Measurements from ENCODE around the gene NUBPL.

Gene NUBPL

DNA sequence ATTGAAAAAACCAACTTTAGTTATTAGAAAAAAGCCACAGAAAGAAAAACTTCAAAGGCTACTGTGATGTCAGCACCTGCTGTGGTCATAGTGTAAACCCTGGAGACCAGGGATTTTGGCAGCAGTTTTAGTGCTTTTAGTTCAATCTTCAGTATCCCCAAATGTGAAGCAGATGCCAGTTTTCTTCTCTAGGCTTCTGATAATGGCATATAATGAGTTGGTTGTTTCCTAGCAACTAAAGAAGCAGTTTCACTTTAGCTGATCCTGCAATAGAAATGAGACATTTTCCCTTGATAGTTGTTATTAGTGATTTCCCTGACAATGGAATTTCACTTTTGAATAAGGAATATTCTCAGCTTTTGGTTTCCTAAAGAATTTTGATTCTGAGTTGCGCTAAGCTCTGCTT is 131.2 kb downstream of the NUBPL start:
- no peaks in the 10 kb centered on the region for H3F3A ChIP-seq (ENCODE audit: insufficient read depth, low read length)
- DNase-seq: peak; percentile 6
- H4K20me1 ChIP-seq (ENCODE audit: insufficient read depth, low read length): no peaks in the 10 kb centered on the region
- TF ChIP-seq, protein P1, sequence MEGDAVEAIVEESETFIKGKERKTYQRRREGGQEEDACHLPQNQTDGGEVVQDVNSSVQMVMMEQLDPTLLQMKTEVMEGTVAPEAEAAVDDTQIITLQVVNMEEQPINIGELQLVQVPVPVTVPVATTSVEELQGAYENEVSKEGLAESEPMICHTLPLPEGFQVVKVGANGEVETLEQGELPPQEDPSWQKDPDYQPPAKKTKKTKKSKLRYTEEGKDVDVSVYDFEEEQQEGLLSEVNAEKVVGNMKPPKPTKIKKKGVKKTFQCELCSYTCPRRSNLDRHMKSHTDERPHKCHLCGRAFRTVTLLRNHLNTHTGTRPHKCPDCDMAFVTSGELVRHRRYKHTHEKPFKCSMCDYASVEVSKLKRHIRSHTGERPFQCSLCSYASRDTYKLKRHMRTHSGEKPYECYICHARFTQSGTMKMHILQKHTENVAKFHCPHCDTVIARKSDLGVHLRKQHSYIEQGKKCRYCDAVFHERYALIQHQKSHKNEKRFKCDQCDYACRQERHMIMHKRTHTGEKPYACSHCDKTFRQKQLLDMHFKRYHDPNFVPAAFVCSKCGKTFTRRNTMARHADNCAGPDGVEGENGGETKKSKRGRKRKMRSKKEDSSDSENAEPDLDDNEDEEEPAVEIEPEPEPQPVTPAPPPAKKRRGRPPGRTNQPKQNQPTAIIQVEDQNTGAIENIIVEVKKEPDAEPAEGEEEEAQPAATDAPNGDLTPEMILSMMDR (IDR thresholded peaks at IDR 0.05; ENCODE audit: low read length): no peak
- no peak for TF ChIP-seq EZH2phosphoT487 (IDR thresholded peaks at IDR 0.05; ENCODE audit: low read length)
- no peak for TF ChIP-seq EZH2 (optimal IDR thresholded peaks at IDR 0.05; ENCODE audit: low read depth, low read length)
- H3K9me2 ChIP-seq (replicated peaks; ENCODE audit: insufficient read depth, low read length): no peaks in the 10 kb centered on the region
- no peaks in the 10 kb centered on the region for H3K79me2 ChIP-seq (ENCODE audit: low read length)
- H2AFZ ChIP-seq (ENCODE audit: low read length): no peak overlapping the region
- H3K4me2 ChIP-seq (ENCODE audit: low read depth, low read length): no peak overlapping the region
- no peak overlapping the region for H3K4me3 ChIP-seq (ENCODE audit: low read length)
- no peaks in the 10 kb centered on the region for H3K27me3 ChIP-seq (replicated peaks; ENCODE audit: insufficient read depth, low read length)
- H3K36me3 ChIP-seq (replicated peaks; ENCODE audit: insufficient read depth, low read length): no peaks in the 10 kb centered on the region
- H3K9ac ChIP-seq (ENCODE audit: low read length): no peak overlapping the region
- no peaks in the 10 kb centered on the region for H3K9me3 ChIP-seq (replicated peaks; ENCODE audit: insufficient read depth, low read length)
- no peak overlapping the region for H3K27ac ChIP-seq (ENCODE audit: low read length)
- no peaks in the 10 kb centered on the region for H3K4me1 ChIP-seq (ENCODE audit: low read length)

DNA sequence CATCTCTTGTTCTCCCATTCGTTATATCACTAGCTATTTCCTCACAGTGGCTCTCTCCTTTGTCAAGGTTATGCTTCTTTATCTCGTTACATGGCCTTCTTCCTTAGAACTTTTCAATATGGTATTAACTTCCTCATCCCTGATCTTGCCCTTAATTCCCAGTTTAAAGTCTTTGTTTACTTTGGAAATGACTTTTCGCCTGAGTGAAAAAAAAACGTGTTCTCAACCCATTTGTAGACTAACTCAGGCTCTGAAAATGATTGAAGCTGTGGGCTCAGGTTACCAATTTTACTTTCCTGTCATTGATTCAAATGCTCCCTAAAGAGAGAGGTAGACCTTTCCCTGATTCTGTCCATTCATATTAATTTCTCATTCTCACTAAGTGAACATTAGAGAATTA is 135.2 kb downstream of the NUBPL start:
- no peaks in the 10 kb centered on the region for H3K9me2 ChIP-seq (replicated peaks; ENCODE audit: insufficient read depth, low read length)
- H3F3A ChIP-seq (ENCODE audit: insufficient read depth, low read length): no peaks in the 10 kb centered on the region
- no peaks in the 10 kb centered on the region for H4K20me1 ChIP-seq (ENCODE audit: insufficient read depth, low read length)
- TF ChIP-seq EZH2 (optimal IDR thresholded peaks at IDR 0.05; ENCODE audit: low read depth, low read length): no peak
- TF ChIP-seq EZH2phosphoT487 (IDR thresholded peaks at IDR 0.05; ENCODE audit: low read length): no peak
- TF ChIP-seq, protein P1 (IDR thresholded peaks at IDR 0.05; ENCODE audit: low read length): no peak
- H3K79me2 ChIP-seq (ENCODE audit: low read length): no peaks in the 10 kb centered on the region
- no peak for DNase-seq
- H3K9me3 ChIP-seq (replicated peaks; ENCODE audit: insufficient read depth, low read length): no peaks in the 10 kb centered on the region
- no peaks in the 10 kb centered on the region for H3K27me3 ChIP-seq (replicated peaks; ENCODE audit: insufficient read depth, low read length)
- H3K4me1 ChIP-seq (ENCODE audit: low read length): no peaks in the 10 kb centered on the region
- H3K27ac ChIP-seq (ENCODE audit: low read length): no peak overlapping the region
- H3K4me3 ChIP-seq (ENCODE audit: low read length): no peak overlapping the region
- H3K9ac ChIP-seq (ENCODE audit: low read length): no peak overlapping the region
- H3K4me2 ChIP-seq (ENCODE audit: low read depth, low read length): no peak overlapping the region
- no peak overlapping the region for H2AFZ ChIP-seq (ENCODE audit: low read length)
- H3K36me3 ChIP-seq (replicated peaks; ENCODE audit: insufficient read depth, low read length): no peaks in the 10 kb centered on the region

DNA sequence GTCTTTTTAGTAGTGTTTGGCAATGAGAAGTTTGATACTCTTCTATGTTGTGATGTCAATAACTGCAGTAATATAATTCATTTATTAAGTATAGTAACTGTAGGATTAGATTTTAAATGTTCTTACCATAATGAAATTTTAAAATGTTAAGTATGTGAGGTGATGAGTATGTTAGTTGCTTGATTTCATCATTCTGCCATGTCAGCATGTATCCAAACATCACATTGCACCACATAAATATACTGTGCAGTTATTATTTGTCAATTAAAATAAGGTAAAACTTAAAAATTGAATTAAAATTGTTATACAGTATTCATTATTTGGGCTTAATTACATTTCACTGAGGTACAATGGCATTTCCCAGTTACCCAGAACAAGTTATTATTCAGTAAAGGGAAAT is 138.6 kb downstream of the NUBPL start:
- H3K27me3 ChIP-seq (replicated peaks; ENCODE audit: insufficient read depth, low read length): no peaks in the 10 kb centered on the region

More for the DNA sequence above, 138.6 kb downstream of the NUBPL start:
- Histone ChIP-seq H2AFZ (ENCODE audit: low read length) (no peak overlapping the region), H3K4me1 (ENCODE audit: low read length) (no peaks in the 10 kb centered on the region), H3K27ac (ENCODE audit: low read length) (no peak overlapping the region), H4K20me1 (ENCODE audit: insufficient read depth, low read length) (no peaks in the 10 kb centered on the region), H3K4me3 (ENCODE audit: low read length) (no peak overlapping the region), H3K9me3 (replicated peaks; ENCODE audit: insufficient read depth, low read length) (no peaks in the 10 kb centered on the region), H3K79me2 (ENCODE audit: low read length) (no peaks in the 10 kb centered on the region), H3K4me2 (ENCODE audit: low read depth, low read length) (no peak overlapping the region), H3K9ac (ENCODE audit: low read length) (no peak overlapping the region), H3K36me3 (replicated peaks; ENCODE audit: insufficient read depth, low read length) (no peaks in the 10 kb centered on the region), H3F3A (ENCODE audit: insufficient read depth, low read length) (no peaks in the 10 kb centered on the region), H3K9me2 (replicated peaks; ENCODE audit: insufficient read depth, low read length) (no peaks in the 10 kb centered on the region)
- TF ChIP-seq, protein P1 (IDR thresholded peaks at IDR 0.05; ENCODE audit: low read length): no peak
- no peak for TF ChIP-seq EZH2 (optimal IDR thresholded peaks at IDR 0.05; ENCODE audit: low read depth, low read length)
- TF ChIP-seq EZH2phosphoT487 (IDR thresholded peaks at IDR 0.05; ENCODE audit: low read length): no peak
- DNase-seq: no peak

Data from MM.1S (cell line).